HuH-7.5 (cell line): ENCODE results near the gene RBMS3.
"Not testable (repeated sequence)": the region's sequence is repeated elsewhere in the genome, so short reads cannot be mapped to it uniquely, and the experiment has no call there.

Experiments used
- DNase-seq: peaks from one replicate; pipeline ENCODE4 v3.0.0; 2011; ENCODE audit warnings: low spot score

The RBMS3 gene

DNA sequence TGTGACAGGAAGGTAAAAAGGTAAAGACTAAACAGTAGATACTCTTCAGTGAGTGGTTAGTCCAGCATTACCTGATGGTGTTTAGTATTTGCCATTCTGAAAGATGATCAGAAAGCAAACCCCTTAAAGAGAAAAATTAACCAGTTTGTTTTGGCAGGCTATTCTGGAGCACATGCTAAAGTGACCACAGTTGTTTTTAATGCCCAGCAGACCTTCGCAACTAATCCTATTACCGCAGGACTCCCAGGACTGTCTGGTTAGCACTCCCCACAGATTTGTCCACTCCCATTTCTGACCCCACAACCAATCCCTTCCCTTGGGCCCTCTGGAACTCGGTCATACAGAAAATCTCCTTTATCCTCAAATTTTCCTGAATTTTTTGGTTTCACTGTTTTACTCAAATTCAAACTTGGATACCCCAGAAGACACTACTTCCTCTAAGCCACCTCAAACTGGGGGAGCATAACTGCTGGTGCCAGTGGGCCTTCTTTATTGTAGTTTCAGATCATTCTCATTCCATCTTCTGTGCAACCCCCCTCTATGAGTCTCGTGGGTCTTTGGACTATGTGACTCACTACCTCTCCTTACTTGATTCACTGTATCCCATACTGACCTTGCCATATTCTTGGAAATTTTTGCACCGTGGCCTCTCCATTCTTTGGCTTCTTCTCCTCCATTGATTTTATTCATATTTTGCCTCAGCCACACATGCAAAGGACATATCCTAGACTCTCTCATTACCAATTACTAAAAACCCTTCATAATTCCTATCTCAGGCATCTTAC, 104.4 kb downstream of the RBMS3 start:
- DNase-seq: no peak

DNA sequence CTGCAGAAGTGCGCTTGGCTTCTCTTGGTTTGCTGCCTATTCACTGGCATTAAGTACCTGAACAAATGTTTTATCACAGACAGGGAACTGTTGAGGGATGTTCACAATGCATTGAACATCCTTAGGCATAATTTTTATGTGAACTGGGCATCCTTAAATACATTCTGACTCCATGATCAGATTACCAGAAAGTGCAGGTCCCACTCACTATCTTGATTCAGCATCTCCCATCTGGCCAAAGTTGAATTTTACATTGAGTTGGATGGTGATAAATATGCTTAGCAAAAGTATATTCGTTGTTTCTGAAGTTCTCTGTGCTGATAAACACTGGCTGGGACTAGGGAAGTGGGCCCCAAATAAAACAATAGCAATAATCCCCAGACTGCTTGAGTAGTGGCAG, 108.5 kb downstream of the RBMS3 start:
- DNase-seq: no peak

DNA sequence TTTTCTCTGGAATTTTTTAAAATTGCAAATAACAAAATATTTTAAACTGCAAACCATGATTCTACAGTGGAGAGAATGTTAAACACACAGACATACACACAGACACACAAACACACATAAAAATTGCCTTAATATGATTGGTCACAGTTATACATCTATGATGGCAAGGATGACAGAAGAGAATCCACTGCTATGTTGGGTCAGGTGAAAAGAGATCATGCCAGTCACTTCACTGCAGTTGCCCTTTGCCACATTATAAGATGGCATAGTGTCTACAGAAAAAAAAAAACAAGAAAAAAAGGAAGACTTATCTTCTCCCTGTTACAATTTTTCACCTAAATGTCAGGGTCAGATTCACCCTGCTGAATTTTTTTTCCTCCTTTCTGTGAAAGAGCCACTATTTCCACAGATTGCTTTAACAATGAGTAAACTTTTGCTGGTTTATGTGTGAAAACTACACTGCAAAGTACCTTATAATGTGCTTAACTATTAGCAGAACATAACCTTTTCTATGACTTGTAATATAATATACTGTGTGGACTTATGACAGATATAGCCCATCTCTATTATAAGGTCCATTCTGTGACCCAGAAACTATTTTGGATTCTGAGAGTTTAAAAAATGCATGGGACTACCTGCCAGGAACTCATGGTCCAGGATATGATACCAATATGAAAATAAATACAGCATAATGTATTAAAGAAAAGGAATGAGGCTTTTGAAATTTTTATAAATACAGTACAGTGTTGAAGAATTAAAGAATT, 111.9 kb downstream of the RBMS3 start:
- DNase-seq: no peak

DNA sequence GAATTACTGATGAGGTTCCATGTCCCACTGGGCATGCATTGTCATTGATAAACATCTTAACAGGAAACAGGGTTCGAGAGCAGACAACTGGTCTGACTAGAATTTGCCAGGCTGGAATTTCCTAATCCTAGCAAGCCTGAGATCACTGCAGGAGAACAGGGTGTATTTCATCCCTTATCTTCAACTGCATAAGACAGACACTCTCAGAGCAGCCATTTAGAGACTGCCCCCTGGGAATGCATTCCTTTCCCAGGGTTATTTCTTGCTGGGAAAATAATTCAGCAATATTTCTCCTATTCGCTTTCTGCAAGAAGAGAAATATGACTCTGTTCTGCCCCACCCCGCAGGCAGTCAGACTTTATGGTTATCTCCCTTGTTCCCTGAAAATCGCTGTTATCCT, 113.1 kb downstream of the RBMS3 start:
- DNase-seq: not testable (repeated sequence)

DNA sequence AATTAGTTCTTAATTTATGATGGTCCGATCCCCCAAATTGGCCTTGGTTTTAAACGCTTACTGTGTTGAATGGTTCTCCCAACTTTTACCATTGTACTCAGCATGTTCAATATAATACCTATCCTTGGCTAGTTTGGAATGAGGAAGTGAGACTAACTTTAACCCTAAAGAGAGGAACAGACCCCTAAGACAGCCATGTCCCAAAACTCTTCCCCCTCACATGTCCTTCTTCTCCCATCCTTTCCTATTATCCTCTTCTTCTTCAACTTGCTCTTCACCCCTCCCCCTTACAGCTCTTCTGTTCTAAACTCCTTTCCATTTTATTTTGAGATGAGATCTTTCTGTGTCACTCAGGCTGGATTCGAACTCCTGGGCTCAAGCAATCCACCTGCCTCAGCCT, 116.5 kb downstream of the RBMS3 start:
- no peak for DNase-seq

DNA sequence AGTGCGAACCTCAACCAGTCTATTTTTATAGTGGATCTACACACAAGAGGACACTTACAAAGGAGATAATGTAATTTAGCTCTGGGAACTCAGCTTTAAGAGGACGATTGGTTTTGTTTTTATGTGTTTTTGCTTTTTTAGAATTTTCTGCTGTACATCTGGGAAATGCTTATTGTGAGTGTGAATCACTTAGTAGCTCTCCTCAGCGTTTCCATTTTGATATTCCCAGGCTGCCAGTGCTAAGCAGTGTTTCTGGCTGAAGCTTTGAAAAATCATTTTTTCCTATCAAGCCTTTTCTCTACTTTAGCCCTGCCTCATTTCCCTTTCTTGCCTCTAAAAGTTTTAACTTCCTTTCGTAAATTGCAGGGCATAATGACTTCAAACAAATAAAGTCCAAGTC, 117.9 kb downstream of the RBMS3 start:
- DNase-seq: no peak

DNA sequence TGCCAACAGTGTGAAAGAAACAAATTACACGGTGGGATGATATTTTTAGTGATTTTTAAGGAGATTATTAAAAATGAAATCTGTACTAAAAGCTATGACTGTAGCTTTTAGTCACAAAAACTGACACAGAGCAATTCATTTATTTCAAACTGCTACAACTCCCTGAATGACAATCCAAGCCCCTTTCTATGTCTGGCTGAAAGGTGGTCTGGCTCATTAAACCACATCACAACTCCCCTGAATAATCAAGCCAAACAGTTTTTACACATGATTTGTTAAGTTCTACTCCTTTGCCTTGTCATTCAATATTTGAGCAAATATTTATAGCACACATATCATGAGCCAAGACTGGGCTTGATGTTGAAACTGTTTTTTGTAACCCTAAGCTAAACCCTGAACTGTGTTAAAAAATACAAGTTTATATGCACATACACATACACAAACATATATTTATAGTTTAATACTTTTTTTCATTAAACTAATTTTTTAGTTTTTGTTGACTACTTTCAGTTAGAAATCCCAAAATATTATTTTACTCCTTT, 125.5 kb downstream of the RBMS3 start:
- DNase-seq: no peak

DNA sequence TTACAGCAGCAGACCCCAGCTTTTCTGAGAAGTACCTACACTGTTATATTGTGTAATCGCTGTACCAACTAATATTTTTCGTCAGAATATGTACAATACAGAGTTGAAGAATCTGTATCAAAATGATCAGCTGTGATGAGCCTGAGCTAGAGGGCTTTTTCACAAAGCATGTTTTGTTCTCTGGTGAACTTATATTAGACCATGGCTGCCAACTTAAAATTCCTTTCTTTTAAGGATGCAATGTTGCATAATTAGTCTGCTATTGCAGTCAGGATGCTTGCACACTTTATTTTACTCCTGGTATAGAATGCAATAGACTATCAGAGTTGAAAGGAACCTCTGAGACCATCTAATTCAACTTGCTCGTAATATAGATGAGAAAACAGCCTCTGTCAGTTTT, 127.8 kb downstream of the RBMS3 start:
- DNase-seq: no peak

DNA sequence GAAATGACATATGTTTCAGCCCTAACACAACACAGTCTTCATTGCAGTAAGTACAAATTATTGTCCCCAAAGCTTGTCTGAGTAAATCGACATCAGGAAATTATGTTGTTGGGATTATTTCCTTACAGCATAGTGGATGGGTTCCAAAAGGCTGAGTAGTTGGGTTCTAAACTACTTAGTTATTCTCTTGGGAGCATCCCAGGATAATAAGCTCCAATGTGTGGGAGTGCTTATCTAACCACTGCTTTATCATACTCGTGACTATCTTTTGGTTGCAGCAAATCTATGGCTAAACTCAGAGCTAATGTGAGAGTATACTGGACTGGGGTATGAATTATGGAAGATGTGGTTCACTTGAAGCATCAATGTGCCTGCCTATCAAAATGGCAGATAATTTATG, 128.5 kb downstream of the RBMS3 start:
- DNase-seq: no peak

DNA sequence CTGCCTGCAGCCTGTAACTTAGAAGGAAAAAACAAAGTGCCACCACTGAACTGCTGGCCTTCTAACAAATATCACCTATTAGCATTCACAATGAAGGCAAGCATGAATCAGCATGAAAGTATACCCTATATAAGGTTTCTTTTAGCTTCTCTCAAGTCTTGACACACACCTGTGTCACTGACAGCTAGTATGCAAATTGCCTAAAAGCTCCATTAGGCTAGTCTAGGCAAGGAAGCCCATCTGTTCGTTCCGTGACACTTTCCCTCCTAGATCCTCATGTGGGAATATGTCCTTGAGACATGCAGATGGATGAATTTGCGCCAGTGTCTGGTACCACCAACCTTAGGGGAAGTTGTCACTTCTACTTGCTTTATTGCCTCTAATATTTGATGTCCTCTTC, 129.3 kb downstream of the RBMS3 start:
- DNase-seq: no peak

DNA sequence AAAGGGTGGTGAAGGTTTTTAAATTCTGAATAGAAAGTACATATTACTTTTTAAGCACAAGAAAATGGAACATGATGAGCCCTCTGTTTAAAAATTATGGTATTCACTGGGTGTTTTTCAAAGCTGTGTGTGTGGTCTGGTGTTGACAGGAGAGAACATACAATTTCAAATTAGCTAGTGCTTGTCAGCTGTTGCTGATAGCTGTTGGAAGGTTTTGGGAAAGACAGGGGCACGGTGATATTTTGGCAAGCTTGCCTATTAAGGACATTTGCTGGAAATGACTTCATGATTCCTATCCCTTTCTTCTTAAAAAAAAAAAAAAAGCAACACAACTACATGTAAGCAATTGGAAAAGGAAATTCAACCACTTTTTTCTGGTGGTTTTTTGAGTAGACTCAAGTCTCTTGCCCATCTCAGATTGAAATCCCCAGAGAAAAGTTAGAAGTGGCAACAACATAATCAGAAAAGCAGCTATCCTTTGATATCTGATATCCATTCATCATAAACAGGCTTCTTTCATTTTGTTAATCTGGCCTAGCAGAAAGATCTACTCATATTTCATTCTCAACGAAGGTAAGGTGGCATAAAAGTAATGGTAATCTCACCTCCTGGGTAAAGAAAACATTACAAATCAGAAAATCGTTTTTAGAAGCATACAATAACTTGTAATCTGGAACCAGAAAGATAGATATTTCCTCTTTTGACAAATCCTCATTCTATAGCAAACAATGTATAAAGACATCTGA, 130.0 kb downstream of the RBMS3 start:
- DNase-seq: no peak

DNA sequence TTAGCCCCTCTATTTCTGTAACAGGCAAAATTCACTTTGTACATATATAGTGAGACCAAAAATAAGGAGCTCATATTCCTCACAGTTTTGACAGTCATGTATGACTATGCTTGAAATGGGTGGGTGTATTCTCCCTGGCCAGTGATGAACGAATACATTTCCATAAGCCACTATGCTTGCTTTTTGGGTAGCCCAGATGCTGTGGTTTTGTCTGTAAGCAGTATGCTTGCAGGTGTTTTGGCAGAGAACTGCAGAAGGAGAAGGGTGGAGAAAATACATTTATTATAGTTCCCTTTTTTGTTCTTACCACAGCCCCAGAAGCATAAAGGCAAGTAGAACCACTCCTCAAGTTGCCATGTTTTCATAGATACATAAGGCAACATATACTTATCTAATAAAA, 131.2 kb downstream of the RBMS3 start:
- no peak for DNase-seq

DNA sequence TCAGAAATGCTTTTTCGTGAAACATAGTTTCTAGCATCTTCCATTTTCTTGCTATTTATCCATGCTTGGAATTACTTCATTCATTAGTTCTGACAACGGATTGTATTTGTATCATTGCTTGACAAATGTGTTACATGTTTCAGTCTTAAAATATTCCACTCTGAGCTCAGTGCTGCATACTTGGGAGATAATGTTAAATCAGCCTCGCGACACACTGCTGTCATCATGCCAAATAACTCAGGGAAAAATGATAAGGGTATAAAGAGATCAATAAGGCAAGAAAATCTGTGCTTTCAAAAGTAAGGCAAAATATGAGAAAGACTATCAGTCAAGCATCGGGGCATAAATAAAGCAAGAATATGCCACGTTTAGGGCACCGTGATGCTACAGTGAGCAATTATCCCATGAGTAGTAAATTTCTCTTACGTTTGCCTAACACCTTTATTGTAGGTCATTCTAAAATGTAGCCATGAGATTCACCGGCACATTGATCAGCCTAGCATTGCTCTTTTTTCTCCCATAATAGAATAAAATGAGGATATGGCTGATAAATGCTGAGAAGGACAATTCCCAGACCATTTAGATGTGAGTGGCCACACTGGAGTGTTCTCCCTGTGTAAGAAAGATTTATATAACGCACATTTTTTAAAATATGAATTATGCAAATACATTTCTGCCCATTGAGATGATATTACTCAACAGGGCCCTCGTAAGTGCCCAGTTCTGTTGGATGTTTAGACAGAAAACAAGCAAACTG, 133.8 kb downstream of the RBMS3 start:
- DNase-seq: no peak

DNA sequence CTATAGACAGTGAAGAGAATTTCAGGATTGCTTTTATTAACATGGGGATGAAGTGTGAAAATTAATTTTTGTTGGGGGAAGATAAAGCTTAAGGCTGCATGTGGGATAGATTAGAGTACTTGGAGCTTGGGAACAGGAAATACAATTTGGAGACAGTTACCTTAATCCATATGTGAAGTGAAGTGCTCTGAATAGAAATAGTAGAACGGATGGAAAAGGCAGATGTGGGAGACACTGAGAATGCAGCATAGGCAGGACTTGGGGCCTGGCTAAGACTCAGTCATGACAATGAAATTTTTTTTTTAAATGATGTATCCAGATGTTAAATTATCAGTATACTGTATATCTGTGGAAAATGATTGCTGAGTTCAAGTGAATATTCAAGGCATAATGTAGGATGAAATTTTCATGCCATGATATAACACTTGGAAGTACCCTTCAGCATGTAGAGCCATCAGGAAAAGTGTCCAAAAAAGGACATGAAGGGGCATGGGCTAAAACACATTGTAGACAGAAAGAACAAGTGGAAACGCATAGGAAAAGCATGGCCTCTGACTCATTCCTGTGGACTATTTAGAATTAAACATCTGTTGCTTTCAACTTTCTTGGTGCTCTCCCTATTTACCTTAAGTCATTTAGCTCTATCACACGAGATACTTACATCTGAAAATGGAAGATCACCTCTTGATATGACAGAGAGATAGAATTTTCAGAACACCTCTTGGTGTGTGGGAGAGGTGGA, 134.8 kb downstream of the RBMS3 start:
- DNase-seq: no peak

DNA sequence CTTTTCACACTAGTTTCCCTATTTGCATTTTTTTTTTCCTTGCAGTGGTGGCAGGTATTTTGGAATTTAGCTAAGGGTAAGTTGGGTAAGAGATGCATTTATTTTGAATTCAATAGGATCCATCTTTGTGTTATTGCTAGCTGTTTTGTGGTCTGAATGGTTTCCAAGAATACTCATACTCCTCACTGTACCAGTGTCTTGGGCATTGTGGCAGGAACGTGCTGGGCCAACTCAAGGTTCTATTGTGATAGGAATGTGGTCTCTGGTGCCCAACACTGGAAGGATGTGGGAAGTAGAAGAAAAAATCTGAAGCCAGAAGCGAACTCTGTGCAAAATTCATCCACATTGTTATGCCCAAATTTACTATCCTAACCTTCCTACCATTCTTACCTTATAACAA, 135.6 kb downstream of the RBMS3 start:
- DNase-seq: no peak

DNA sequence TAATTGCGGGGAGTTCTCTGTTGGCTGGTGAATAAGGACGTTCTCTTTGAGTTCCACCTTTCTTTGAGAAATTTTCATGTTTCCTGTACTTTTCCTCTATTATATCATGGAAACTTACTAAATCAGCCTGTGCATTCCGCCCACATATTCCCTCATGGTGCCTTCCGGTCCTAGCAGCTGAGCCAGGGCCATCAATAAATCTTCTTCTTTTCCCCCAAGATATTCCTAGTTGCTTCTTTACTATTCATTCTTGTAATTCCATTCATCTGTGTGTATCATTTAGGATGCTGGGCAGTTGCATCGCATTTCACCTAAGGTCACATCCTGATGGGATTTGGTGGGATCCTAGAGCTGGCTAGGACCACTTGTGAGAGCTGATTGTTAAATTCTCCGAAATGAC, 139.2 kb downstream of the RBMS3 start:
- no peak for DNase-seq

DNA sequence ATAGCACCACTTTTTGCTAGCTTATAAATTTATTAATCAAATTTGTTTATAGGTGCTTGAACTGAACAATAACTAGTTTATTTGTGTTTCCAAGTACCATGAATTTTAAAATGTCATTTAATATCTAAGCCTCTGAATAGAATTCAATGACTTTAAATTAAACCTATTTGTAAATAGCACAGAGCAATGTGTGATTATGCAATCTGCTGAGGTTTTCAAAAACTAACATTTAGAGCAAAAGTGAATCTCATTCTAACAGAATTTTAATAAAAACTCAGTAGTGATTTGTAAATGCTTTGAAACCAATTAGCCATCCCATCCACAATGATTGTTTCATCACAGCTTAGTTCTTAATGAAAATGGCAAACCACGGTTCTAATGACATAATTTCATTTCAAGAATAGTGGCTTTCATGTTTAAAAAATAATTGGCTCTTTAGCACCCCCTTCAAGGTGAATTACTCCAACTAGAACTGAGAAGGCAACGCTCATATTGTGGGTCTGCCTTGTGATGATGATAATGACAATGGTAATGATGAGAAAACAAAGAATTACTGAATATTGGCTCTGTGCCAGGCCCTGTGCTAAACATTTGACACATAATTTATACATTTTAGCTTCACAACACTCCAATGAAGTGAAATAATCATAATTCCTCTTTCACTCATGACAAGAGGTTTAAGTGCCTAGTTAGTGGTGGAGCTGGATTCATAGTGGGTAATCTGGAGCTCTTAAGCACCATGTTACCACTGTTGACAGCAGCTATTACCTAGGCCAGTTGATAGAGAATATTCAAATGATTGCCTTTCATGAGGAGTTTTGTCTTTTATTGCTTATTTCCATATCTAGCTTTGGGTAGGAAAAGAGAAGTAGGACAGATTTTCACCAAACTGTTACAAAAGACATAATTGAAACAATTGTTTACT, 145.7 kb downstream of the RBMS3 start:
- DNase-seq: no peak

DNA sequence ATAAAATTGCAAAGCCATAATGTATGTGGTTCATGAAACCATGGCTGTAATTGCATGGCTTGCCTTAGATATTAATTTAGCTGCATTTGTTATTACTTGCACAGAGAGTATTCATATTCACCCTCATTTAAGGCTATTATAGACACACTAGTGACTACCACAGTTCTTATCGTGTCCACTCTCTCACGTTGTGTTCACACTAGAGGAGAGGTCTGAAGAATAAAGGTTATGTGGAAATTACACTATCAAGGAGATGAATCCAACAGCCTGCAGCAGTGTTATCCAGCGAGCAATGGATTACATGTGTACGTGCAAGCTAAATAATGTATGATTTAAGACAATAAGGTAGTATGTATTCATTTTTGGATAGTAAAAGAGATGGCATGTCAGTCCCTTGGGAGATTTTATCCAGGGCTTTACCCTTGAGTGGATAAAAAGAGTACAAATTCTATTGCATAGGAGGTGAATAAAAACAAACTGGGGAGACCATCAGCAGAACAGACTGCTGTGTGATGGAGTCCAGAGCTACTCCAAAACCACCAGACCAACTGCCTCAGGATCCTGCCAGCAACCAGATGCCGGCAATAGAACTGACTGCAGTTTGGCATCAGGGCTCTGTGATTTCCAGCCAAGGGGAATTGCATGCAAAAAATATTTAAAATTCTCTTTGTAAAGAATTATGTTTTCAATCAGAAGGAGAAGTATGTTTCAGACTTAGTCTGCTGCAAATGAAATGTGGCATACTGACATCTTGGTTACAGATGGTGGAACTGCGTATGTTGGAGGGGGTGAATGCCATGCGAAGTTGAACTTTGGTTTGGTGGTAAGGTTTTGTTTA, 146.6 kb downstream of the RBMS3 start:
- no peak for DNase-seq

DNA sequence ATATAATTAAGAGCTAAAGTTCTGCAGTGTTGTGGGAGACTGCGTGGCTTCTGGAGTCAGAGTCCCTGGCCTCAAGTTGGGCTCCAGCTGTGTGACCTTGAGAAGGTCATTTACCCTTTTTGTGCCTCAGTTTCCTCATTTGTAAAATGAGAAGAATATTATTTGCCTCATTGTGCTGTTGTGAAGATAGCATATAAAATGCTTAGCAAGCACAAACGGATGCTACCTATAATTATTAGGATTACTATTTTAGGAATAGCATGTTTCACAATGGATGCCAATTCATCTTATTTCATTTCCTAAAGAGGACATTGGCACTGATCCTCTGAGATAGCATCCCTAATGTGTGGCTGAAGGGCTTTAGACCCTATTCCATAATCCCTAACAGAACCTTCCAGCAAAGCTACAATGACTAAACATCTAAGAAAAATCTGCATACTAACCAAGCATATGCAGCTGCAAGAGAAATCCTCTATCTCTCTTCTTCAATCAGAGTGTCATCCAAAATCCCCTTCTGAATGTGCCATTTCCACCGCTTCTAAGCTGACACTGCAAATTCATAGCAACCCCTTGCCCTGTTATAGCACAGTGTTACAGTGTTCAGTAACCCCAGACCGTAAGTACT, 148.3 kb downstream of the RBMS3 start:
- no peak for DNase-seq
